Measurements from ENCODE around the gene PRSS16.
"Not testable (repeated sequence)": the region's sequence is repeated elsewhere in the genome, so short reads cannot be mapped to it uniquely, and the experiment has no call there.

The PRSS16 gene

DNA sequence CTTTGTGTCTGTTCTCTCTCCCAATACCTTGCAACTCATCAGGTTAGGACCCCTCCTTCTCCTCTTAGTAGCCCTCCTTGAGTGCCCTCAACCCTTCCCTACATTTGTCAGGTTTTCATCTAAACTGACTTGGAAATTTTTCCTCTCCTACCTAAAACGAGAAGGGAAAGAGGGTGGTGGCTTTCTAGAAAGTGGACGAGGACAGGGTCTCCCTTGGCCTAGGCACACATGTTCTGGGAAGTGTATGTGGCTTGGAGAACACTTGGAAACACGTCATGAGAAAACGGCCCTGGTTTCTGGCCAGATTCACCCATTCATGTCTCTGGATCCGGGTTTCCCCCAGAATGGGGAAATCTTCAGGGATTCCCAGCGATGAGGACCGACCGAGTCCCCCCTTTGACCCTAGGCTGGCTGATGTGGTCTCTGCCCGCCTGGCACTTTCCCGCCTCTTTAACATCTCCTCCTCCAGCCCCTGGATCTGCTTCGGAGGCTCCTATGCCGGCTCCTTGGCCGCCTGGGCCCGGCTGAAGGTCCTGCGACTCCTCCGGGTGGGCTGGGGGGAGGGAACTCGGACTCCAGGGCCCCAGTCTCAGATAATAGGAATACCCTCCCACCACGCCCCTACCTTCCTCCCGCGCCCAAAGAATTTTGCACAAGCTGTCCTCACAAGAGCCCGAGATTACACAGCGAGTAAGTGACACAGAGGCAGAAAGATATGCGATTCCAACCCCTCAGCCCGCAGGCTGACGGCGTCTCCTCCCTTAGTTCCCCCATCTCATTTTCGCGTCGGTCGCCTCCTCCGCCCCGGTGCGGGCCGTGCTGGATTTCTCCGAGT lies 3.0 kb downstream of the PRSS16 start:
- Histone ChIP-seq H3K9ac (ENCODE audit: low read length) (no peak overlapping the region), H3K4me1 (ENCODE audit: control insufficient read depth, insufficient read depth, low read length) (peaks cover 3% of the 10 kb centered on the region), H3K9me3 (ENCODE audit: control insufficient read depth, low read length) (no peaks in the 10 kb centered on the region), H3K4me3 (ENCODE audit: low read length) (peak overlapping the region; percentile 62), H3K36me3 (ENCODE audit: control insufficient read depth, insufficient read depth, low read length, severe bottlenecking) (no peaks in the 10 kb centered on the region), H3K27me3 (replicated peaks; ENCODE audit: control insufficient read depth, insufficient read depth, low read length) (peaks cover 69% of the 10 kb centered on the region)
- DNase-seq (ENCODE audit: low read depth), result no peak

DNA sequence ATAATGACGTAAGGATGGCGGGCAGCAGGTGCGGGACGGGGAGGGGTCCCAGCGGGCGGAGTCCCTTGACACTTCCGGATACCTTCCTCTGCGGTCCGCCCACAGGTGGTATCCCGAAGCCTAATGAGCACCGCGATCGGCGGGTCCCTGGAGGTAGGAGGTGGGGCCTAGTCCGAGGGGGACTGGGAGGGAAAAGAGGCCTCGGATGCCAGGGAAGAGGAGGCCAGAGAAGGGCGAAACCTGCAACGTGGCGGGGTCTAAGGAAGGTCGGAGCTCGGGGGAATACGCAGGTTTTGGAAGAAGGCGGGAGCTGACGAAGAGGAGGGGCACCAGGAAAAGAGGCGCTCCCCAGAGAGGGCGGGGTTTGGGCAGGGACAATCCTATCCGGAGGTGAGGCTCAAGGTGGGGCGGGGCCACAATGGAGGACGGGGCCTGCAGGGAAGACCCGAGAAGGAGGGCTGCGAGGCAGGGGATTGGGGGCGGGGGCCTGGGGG lies 3.7 kb downstream of the PRSS16 start:
- Histone ChIP-seq H3K9ac (ENCODE audit: low read length) (no peak overlapping the region), H3K4me3 (ENCODE audit: low read length) (peak overlapping the region; percentile 62), H3K9me3 (ENCODE audit: control insufficient read depth, low read length) (no peaks in the 10 kb centered on the region), H3K36me3 (ENCODE audit: control insufficient read depth, insufficient read depth, low read length, severe bottlenecking) (no peaks in the 10 kb centered on the region), H3K27me3 (replicated peaks; ENCODE audit: control insufficient read depth, insufficient read depth, low read length) (peaks cover 75% of the 10 kb centered on the region), H3K4me1 (ENCODE audit: control insufficient read depth, insufficient read depth, low read length) (peaks cover 3% of the 10 kb centered on the region)
- peak; percentile 13 for DNase-seq (ENCODE audit: low read depth)

DNA sequence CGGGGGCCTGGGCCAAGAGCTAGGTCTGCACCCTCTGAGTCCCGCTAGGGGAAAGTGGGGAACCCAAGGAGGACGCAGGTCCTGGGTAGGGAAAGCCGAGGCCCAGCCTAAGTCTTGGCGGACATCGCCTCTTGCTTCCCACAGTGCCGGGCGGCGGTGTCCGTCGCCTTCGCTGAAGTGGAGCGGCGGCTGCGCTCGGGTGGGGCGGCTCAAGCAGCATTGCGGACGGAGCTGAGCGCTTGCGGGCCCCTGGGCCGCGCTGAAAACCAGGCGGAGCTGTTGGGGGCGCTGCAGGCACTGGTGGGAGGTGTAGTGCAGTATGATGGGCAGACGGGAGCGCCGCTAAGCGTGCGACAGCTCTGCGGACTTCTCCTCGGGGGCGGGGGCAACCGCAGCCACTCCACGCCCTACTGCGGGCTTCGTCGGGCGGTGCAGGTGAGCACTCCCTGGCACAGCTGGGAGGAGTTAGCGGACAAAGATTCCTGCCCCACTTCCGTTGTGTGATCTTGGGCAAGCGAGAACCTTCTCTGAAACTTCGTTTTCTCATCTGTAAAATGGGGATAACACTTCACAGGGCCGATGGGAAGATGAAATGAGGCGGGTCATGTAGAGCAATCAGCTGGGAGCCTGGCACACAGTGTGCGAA lies 4.2 kb downstream of the PRSS16 start:
- Histone ChIP-seq H3K4me1 (ENCODE audit: control insufficient read depth, insufficient read depth, low read length) (peaks cover 3% of the 10 kb centered on the region), H3K9ac (ENCODE audit: low read length) (no peak overlapping the region), H3K36me3 (ENCODE audit: control insufficient read depth, insufficient read depth, low read length, severe bottlenecking) (no peaks in the 10 kb centered on the region), H3K4me3 (ENCODE audit: low read length) (peak overlapping the region; percentile 52), H3K9me3 (ENCODE audit: control insufficient read depth, low read length) (no peaks in the 10 kb centered on the region), H3K27me3 (replicated peaks; ENCODE audit: control insufficient read depth, insufficient read depth, low read length) (peaks cover 78% of the 10 kb centered on the region)
- peak; percentile 28 for DNase-seq (ENCODE audit: low read depth)

DNA sequence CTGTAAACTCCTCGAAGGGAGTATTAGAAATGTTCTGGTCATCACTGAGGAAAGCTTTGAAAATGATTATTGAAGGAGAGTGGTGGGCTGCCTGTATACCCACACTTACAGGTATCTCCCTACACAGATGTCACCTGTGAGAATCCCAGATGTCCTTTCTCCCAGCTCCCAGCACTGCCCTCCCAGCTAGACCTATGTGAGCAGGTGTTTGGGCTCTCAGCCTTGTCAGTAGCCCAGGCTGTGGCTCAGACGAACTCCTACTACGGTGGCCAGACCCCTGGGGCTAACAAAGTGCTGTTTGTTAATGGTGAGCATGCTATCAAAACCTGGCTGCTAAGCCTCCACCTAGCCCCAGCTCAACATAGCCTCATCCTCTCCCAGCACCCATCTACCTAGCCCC lies 7.1 kb downstream of the PRSS16 start:
- peaks cover 3% of the 10 kb centered on the region for H3K4me1 ChIP-seq (ENCODE audit: control insufficient read depth, insufficient read depth, low read length)
- no peaks in the 10 kb centered on the region for H3K36me3 ChIP-seq (ENCODE audit: control insufficient read depth, insufficient read depth, low read length, severe bottlenecking)
- no peak for DNase-seq (ENCODE audit: low read depth)
- peaks cover 65% of the 10 kb centered on the region for H3K27me3 ChIP-seq (replicated peaks; ENCODE audit: control insufficient read depth, insufficient read depth, low read length)
- no peak overlapping the region for H3K9ac ChIP-seq (ENCODE audit: low read length)
- no peaks in the 10 kb centered on the region for H3K9me3 ChIP-seq (ENCODE audit: control insufficient read depth, low read length)
- H3K4me3 ChIP-seq (ENCODE audit: low read length), result no peak overlapping the region

DNA sequence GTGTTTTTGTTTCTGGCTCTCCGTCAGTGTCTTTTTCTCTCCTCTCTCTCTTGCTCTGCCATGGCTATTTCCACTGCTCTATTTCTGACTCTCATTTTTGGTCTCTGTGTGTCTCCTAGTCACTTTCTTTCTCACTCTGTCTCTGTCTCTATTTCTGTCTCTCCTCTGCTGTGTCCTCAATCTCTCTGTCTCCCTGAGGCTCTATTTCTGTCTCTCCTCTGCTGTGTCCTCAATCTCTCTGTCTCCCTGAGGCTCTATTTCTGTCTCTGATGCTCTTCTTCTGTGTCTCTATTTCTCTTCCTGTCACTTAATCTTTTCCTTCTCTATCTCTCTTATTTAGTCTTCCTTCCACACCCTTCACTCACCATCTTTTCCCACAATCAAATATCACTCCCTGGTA lies 8.4 kb downstream of the PRSS16 start:
- no peak overlapping the region for H3K4me3 ChIP-seq (ENCODE audit: low read length)
- no peaks in the 10 kb centered on the region for H3K36me3 ChIP-seq (ENCODE audit: control insufficient read depth, insufficient read depth, low read length, severe bottlenecking)
- DNase-seq (ENCODE audit: low read depth), result no peak
- H3K27me3 ChIP-seq (replicated peaks; ENCODE audit: control insufficient read depth, insufficient read depth, low read length), result peaks cover 57% of the 10 kb centered on the region
- H3K9me3 ChIP-seq (ENCODE audit: control insufficient read depth, low read length), result no peaks in the 10 kb centered on the region
- peaks cover 3% of the 10 kb centered on the region for H3K4me1 ChIP-seq (ENCODE audit: control insufficient read depth, insufficient read depth, low read length)
- no peak overlapping the region for H3K9ac ChIP-seq (ENCODE audit: low read length)

DNA sequence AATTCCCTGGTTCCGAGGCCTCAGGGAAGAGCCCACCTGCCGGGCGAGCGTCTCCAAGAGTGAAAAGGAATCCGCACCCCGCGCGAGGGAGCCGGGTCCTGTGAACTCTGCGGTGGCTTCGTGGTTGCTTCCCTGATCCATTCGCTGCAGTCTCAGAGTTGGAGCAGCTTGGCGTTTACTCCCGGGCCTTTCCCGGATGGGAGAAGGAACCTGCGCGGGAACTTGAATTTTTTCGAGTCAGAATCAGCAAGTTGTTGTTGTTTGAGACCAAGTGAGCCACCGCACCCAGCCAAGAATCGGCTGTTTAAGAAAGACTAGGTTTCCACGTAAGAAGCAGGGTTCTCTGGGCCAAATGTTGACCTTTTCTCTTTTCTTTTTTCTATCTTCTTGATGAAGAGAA lies 12.9 kb downstream of the PRSS16 start:
- Histone ChIP-seq H3K4me3 (ENCODE audit: low read length) (peak overlapping the region; percentile 62), H3K27me3 (replicated peaks; ENCODE audit: control insufficient read depth, insufficient read depth, low read length) (peaks cover 29% of the 10 kb centered on the region)

DNA sequence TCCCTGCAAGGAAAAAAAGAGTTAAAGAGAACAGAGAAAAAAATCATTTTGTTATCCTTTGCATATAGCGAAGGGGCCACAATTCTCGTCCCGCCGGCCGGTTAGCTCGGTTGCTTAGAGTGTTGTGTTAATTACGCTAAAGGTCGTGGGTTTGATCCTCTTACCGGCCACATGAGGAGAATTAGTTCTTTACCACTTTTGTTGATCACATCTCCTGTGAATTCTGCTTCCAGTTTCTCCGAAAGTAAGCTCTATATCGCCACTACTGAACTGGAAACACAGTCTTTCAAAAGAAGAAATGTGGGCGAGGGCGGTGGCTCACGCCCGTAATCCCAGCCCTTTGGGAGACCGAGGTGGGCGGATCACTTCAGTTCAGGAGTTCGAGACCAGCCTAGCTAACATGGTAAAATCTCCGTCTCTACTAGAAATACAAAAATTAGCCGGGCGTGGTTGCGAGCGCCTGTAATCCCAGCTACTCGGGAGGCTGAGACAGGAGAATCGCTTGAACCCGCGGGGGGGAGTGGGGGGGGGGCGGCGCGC lies 13.4 kb downstream of the PRSS16 start:
- no peak overlapping the region for H3K9ac ChIP-seq (ENCODE audit: low read length)
- peak overlapping the region; percentile 62 for H3K4me3 ChIP-seq (ENCODE audit: low read length)
- peak; percentile 5 for DNase-seq (ENCODE audit: low read depth)
- no peaks in the 10 kb centered on the region for H3K9me3 ChIP-seq (ENCODE audit: control insufficient read depth, low read length)
- peaks cover 25% of the 10 kb centered on the region for H3K27me3 ChIP-seq (replicated peaks; ENCODE audit: control insufficient read depth, insufficient read depth, low read length)
- H3K4me1 ChIP-seq (ENCODE audit: control insufficient read depth, insufficient read depth, low read length), result no peaks in the 10 kb centered on the region
- H3K36me3 ChIP-seq (ENCODE audit: control insufficient read depth, insufficient read depth, low read length, severe bottlenecking), result no peaks in the 10 kb centered on the region

More for the DNA sequence above, 12.9 kb downstream of the PRSS16 start:
- H3K36me3 ChIP-seq (ENCODE audit: control insufficient read depth, insufficient read depth, low read length, severe bottlenecking), result no peaks in the 10 kb centered on the region
- H3K9me3 ChIP-seq (ENCODE audit: control insufficient read depth, low read length), result no peaks in the 10 kb centered on the region
- H3K9ac ChIP-seq (ENCODE audit: low read length), result no peak overlapping the region
- DNase-seq (ENCODE audit: low read depth), result peak; percentile 20
- H3K4me1 ChIP-seq (ENCODE audit: control insufficient read depth, insufficient read depth, low read length), result no peaks in the 10 kb centered on the region

DNA sequence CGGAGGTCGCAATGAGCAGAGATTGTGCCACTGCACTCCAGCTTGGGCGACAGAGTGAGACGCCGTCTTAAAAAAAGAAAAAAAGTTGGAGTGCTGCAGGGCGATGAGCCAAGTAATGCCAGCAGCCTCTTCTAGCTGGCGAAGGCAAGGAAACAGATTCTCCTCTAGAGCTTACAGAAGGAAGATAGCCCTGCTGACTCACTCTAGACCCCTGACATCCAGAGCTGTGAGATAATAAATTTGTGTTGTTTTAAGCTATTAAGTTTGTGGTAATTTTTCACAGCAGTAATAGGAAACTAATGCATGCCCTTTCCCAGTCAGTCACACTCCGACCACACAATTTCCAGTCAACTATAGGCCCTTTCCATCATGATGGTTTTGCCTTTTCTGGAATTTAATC lies 16.4 kb downstream of the PRSS16 start:
- H3K27me3 ChIP-seq (replicated peaks; ENCODE audit: control insufficient read depth, insufficient read depth, low read length), result peaks cover 24% of the 10 kb centered on the region
- no peaks in the 10 kb centered on the region for H3K36me3 ChIP-seq (ENCODE audit: control insufficient read depth, insufficient read depth, low read length, severe bottlenecking)
- H3K9ac ChIP-seq (ENCODE audit: low read length), result no peak overlapping the region
- H3K4me3 ChIP-seq (ENCODE audit: low read length), result no peak overlapping the region
- no peaks in the 10 kb centered on the region for H3K4me1 ChIP-seq (ENCODE audit: control insufficient read depth, insufficient read depth, low read length)
- no peak for DNase-seq (ENCODE audit: low read depth)
- no peaks in the 10 kb centered on the region for H3K9me3 ChIP-seq (ENCODE audit: control insufficient read depth, low read length)

DNA sequence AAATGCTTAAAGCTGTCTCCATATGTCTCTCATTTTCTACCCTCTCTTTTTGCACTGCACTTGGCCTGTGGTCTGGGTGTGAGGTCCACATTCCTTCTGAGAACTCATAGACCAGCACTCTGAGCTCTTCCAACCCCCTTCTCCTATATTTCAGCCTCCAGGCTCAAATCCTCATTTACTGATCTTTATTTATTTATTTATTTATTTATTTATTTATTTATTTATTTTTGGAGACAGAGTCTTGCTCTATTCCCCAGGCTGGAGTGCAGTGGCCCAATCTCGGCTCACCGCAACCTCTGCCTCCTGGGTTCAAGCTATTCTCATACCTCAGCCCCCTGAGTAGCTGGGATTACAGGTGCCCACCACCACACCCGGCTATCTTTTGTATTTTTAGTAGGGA lies 19.5 kb downstream of the PRSS16 start:
- not testable (repeated sequence) for H3K9me3 ChIP-seq (ENCODE audit: control insufficient read depth, low read length); H3K9ac ChIP-seq (ENCODE audit: low read length); DNase-seq (ENCODE audit: low read depth); H3K36me3 ChIP-seq (ENCODE audit: control insufficient read depth, insufficient read depth, low read length, severe bottlenecking); H3K4me1 ChIP-seq (ENCODE audit: control insufficient read depth, insufficient read depth, low read length); H3K4me3 ChIP-seq (ENCODE audit: low read length)
- H3K27me3 ChIP-seq (replicated peaks; ENCODE audit: control insufficient read depth, insufficient read depth, low read length), result peaks cover 21% of the 10 kb centered on the region

DNA sequence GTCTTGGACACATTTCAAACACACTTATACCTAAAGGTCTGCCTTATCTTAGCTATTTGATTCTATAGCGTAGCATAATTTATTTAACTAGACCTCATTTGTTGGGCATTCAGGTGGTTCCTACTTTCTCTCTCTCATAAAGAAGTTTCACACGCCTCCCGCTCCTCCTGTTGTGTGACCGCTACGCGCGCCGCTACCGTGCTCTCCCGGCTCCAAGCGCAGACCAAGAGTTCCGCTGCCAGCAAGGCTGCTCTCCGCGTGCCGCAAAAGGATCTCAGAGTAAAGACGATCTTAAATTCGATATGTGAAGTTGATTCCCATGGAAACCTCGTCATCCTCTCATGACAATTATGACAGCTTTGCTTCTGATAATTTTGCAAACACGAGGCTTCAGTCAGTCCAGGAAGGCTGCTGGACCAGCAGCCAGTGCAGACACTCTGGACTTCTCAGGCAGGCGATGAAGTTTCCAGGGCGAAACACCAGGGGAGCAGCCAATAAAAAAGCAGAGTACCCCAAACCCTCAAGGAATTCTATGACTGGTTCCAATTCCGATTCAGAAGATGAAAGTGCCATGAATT lies 20.4 kb downstream of the PRSS16 start:
- no peak overlapping the region for H3K4me3 ChIP-seq (ENCODE audit: low read length)
- DNase-seq (ENCODE audit: low read depth), result no peak
- H3K9ac ChIP-seq (ENCODE audit: low read length), result no peak overlapping the region
- H3K9me3 ChIP-seq (ENCODE audit: control insufficient read depth, low read length), result no peaks in the 10 kb centered on the region
- H3K4me1 ChIP-seq (ENCODE audit: control insufficient read depth, insufficient read depth, low read length), result no peaks in the 10 kb centered on the region
- H3K27me3 ChIP-seq (replicated peaks; ENCODE audit: control insufficient read depth, insufficient read depth, low read length), result peaks cover 21% of the 10 kb centered on the region
- H3K36me3 ChIP-seq (ENCODE audit: control insufficient read depth, insufficient read depth, low read length, severe bottlenecking), result no peaks in the 10 kb centered on the region

DNA sequence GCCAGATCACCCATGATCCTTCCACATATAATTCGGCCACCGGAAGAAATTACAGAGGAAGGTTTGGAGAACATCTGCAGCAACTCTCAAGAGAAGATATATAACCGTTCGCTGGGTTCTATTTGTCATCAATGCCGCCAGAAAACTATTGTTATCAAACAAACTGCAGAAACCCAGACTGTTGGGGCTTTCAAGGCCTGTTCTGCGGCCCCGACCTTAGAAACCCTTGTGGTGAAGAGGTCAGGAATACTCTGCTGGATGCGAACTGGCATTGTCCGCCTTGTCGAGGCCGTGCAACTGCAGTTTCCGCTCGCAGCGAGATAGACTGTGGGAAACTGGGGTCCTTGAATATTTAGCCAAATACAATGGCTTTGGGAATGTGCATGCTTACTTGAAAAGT lies 21.3 kb downstream of the PRSS16 start:
- Histone ChIP-seq H3K9ac (ENCODE audit: low read length) (no peak overlapping the region), H3K27me3 (replicated peaks; ENCODE audit: control insufficient read depth, insufficient read depth, low read length) (peaks cover 21% of the 10 kb centered on the region), H3K9me3 (ENCODE audit: control insufficient read depth, low read length) (no peaks in the 10 kb centered on the region), H3K4me1 (ENCODE audit: control insufficient read depth, insufficient read depth, low read length) (no peaks in the 10 kb centered on the region), H3K36me3 (ENCODE audit: control insufficient read depth, insufficient read depth, low read length, severe bottlenecking) (no peaks in the 10 kb centered on the region), H3K4me3 (ENCODE audit: low read length) (no peak overlapping the region)
- DNase-seq (ENCODE audit: low read depth), result no peak

Measured in adipocyte (in vitro differentiated cells).